ENCODE data around the gene PGAM2. TPM values are rescaled to one million over a fixed set of nuclear protein-coding genes. Genes with fewer than 3 reads are reported as not detected.

PGAM2 gene
- total RNA-seq, 1 donor from 2014 or later: 0.66 TPM

GRCh38 chr7:44086627-44087026 is 21.3 kb upstream of the PGAM2 start:
- intact Hi-C loops (cut with micrococcal nuclease): no loop called here

- intact Hi-C loops (cut with micrococcal nuclease): no loop called here
These were observed 20.2 kb upstream of the PGAM2 start for GRCh38 chr7:44085546-44085945.

GRCh38 chr7:44084701-44085100 is 19.3 kb upstream of the PGAM2 start:
- intact Hi-C loops (cut with micrococcal nuclease): loop anchor here (5.0 kb wide), 3 partner anchors 393 to 1028 kb away; partner anchors contain the start of genes TBRG4 and ZMIZ2

- intact Hi-C loops (cut with micrococcal nuclease): loop anchor here (5.0 kb wide), 3 partner anchors 394 to 1029 kb away; partner anchors contain the start of genes TBRG4 and ZMIZ2
These were observed 18.4 kb upstream of the PGAM2 start for GRCh38 chr7:44083796-44084195.

DNA sequence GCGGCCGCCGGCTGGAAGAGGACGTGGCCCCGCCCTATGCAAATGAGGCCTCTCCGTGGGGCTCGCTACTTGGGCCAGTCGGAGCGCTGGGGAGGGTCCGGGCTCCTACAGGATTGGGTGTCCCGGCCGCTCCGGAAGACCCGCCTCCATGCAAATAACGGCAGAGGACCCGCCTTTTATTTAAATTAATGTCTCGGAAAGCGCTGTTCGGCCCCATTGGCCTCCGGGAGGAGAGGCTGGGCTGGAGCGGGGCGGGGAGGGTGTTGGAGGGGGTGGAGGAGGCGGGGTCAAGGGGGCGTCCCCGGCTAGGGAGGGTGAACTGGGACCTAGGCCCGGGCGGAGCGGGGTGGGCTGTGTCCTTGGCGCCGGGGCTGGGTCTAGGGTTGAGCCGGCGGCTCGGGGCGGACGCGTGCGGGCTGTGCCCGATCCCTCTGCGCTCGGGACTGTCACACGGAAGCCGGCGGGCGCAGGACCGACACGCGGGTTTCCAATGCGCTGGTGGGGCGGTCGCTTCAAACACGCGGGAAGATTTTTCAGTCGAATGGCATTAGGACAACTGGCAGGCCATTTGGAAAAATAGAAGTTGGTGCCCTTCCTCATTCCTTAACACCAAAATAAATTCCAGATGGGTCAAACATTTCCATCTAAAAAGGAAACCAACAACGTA is 17.3 kb upstream of the PGAM2 start:
- intact Hi-C loops (cut with micrococcal nuclease): loop anchor here (1.0 to 5.0 kb wide), 15 partner anchors 37 to 1030 kb away; partner anchors contain the start of genes H2AZ2, MYO1G, NUDCD3 and OGDH

GRCh38 chr7:44081266-44081748 is 15.9 kb upstream of the PGAM2 start:
- intact Hi-C loops (cut with micrococcal nuclease): loop anchor here (1.0 to 5.0 kb wide), 4 partner anchors 8 to 1031 kb away; partner anchors contain the start of genes TBRG4 and ZMIZ2

- intact Hi-C loops (cut with micrococcal nuclease): loop anchor here (1.0 to 5.0 kb wide), 4 partner anchors 7 to 1032 kb away; partner anchors contain the start of genes TBRG4 and ZMIZ2
These were observed 15.4 kb upstream of the PGAM2 start for GRCh38 chr7:44080686-44081265.

DNA sequence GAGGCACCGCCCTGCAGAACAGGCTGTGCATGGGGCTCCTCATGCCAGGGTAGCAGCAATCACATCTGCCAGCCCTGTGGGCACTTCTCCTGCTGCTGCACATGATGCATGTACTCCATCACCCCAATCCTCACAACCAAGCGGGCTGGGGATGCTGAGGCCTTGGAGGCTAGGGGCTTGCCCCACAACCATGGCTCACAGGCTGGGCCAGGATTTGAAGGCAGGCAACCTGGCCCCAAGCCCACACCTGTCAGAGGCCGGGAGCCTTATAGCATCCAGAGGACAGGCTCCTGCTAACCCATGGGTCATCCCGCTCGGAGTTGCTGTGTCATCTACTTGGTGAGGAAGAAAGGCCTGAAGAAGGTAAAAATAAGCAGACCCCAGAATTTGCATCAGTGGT is 14.8 kb upstream of the PGAM2 start:
- intact Hi-C loops (cut with micrococcal nuclease): loop anchor here (5.0 kb wide), 3 partner anchors 397 to 1032 kb away; partner anchors contain the start of genes TBRG4 and ZMIZ2

GRCh38 chr7:44079331-44080021 is 14.1 kb upstream of the PGAM2 start:
- intact Hi-C loops (cut with micrococcal nuclease): loop anchor here (5.0 kb wide), 3 partner anchors 398 to 1033 kb away; partner anchors contain the start of genes TBRG4 and ZMIZ2

DNA sequence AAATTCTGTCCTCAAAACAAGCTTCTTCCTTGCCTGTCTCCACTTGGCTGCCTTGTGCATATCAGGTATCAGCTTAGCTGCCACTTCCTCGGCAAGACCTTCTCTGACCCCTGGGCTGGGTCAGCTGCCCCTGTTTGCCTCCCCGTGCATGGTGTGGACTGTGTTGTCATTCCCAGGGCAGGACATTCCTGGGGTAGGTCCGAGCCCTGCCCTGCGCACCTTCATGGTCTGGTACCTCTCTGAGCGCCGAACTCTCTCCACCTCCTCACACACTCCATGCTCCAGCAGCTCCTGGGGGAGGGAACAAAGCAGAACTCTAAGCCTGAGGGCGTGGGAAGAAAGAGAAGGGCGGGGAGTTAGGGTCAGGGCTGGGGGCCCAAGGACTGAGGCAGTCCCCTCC is 13.2 kb upstream of the PGAM2 start:
- intact Hi-C loops (cut with micrococcal nuclease): no loop called here

DNA sequence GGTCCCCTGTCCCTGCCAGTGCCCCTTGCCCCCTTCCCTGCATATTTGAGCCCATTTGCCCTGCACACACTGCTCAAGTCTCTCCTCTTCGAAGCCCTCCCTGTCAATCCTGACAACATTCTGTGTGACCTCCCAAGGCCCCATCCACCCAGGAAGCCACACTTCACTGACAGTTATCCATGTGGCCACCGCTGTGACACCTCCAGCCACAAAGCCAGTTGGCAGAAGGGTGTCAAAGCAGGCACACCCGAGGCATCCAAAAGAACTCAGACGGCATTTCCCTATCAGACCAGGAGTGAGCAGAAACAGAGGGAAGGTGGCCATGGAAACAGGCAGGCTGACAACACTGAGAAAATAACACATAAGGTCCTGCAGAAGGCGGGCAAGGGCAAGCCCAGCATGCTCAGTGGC is 12.3 kb upstream of the PGAM2 start:
- intact Hi-C loops (cut with micrococcal nuclease): no loop called here

DNA sequence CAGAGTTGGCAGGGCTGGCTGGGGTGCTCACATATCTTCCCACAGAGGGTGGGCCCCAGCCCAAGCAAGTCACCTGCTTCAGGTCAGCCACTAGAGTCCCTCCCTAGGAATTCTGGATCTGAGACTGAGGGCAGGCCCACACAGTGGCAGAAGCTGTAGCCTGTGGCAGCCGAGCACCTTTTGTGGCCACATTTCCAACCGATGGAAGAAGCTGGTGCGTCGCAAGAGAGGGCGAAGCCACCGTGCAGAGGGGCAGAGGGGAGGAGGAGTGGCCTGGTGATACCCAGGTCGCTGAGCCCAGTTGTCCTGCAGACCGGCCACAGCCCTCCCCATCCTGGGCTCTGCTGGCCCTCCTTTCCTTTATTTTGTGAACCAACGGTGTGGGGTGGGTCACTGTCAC is 11.7 kb upstream of the PGAM2 start:
- intact Hi-C loops (cut with micrococcal nuclease): no loop called here

GRCh38 chr7:44076101-44076895 is 10.9 kb upstream of the PGAM2 start:
- intact Hi-C loops (cut with micrococcal nuclease): no loop called here

DNA sequence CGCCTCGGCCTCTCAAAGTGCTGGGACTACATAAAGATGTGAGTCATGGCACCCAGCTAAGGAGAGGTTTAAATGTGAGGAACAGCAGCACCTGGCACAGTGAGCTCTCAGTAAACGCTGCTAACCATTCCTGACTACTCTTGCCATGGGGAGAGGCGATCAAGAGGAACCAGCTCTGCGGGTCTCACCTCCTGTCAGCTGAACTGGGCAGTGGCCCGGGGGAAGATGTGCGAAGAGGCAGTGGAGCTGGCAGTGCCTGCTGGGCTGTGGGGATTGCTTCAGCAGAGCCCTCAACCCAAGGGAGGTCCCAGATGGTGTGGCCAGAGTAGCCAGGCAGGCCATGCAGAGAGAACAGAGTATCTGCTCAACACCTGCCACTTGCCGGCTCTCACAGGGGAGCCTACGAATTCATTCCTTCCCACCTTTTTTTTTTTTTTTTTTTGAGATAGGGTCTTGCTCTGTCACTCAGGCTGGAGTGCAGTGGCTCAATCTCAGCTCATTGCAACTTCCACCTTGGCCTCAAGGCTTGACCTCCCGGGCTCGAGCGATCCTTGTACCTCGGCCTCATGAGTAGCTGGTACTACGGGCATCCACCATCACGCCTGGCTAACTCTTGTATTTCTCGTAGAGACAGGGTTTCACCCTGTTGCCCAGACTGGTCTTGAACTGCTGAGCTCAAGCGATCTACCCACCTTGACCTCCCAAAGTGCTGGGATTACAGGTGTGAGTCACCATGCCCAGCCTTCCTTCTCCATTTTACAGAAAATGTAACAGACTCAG is 10.1 kb upstream of the PGAM2 start:
- intact Hi-C loops (cut with micrococcal nuclease): no loop called here

- intact Hi-C loops (cut with micrococcal nuclease): no loop called here
These were observed 9.0 kb upstream of the PGAM2 start for GRCh38 chr7:44074349-44074695.

GRCh38 chr7:44073664-44074348 is 8.4 kb upstream of the PGAM2 start:
- intact Hi-C loops (cut with micrococcal nuclease): loop anchor here (1.0 kb wide), 1 partner anchor 7 kb away; no protein-coding TSS in a partner anchor

GRCh38 chr7:44072364-44073231 is 7.2 kb upstream of the PGAM2 start:
- intact Hi-C loops (cut with micrococcal nuclease): loop anchor here (1.0 kb wide), 1 partner anchor 9 kb away; no protein-coding TSS in a partner anchor

GRCh38 chr7:44071726-44072363 is 6.5 kb upstream of the PGAM2 start:
- intact Hi-C loops (cut with micrococcal nuclease): no loop called here
